22Rv1 (cell line): ENCODE data around the gene MLYCD.
A peak's percentile ranks its signal among the peaks of the same experiment; 100 is the strongest.

Experiments used
- CTCF ChIP-seq: fragments of 450-650 bp; IDR thresholded peaks from 2 replicates; pipeline ENCODE4 v1.5.1; 2017; ENCODE audit warnings: mild to moderate bottlenecking
- ZFX ChIP-seq: fragments of 450-650 bp; IDR thresholded peaks from 2 replicates; pipeline ENCODE4 v1.6.1; 2017; ENCODE audit warnings: antibody characterized with exemption, borderline replicate concordance

- peak; percentile 40 for TF ChIP-seq CTCF
- TF ChIP-seq ZFX, result no peak
Measured at GRCh38 chr16:83887080-83887479, 11.8 kb upstream of the MLYCD start.
